Heart left ventricle (tissue), 16 donors: ENCODE results near the gene POLR2M. TPM values are rescaled to one million over a fixed set of nuclear protein-coding genes. Genes with fewer than 3 reads are reported as not detected.

ENCODE experiments used
- ATAC-seq, 4 donors: fragments of 200-7000 bp; cut with Tn5 transposase; one replicate each; pipeline ENCODE4 v1.9.1; 2020 to 2022; ENCODE audit warnings: moderate library complexity in 4 of 4, mild to moderate bottlenecking in 3 of 4, moderate number of reproducible peaks in 1 of 4
- DNase-seq, 5 donors: peaks; one replicate each; pipeline ENCODE4 v3.0.0-alpha.2; 2020
- H3K27ac ChIP-seq, 12 donors: fragments of 200-600 bp; sonication (generic) in 4 of 12; one replicate each; pipeline versions ENCODE4 v1.5.0 to v1.8.0; 2016 to 2022; ENCODE audit warnings: mild to moderate bottlenecking in 2 of 12
- H3K27me3 ChIP-seq, 9 donors: fragments of 200-600 bp; sonication (generic) in 2 of 9; one replicate each; pipeline versions ENCODE4 v1.5.1 to v1.8.0; 2016 to 2022; ENCODE audit warnings: mild to moderate bottlenecking in 3 of 9
- H3K36me3 ChIP-seq, 9 donors: fragments of 200-600 bp; sonication (generic) in 2 of 9; one replicate each; pipeline versions ENCODE4 v1.5.0 to v1.8.0; 2018 to 2022; ENCODE audit warnings: mild to moderate bottlenecking in 2 of 9
- H3K4me1 ChIP-seq, 12 donors: fragments of 200-600 bp; sonication (generic) in 4 of 12; one replicate each; pipeline versions ENCODE4 v1.5.0 to v1.8.0; 2016 to 2022; ENCODE audit warnings: mild to moderate bottlenecking in 3 of 12
- H3K4me3 ChIP-seq, 12 donors: fragments of 200-600 bp; sonication (generic) in 4 of 12; one replicate each; pipeline versions ENCODE4 v1.5.0 to v1.8.0; 2017 to 2022; ENCODE audit warnings: mild to moderate bottlenecking in 9 of 12, moderate library complexity in 4 of 12
- H3K9me3 ChIP-seq, 12 donors: fragments of 200-600 bp; sonication (generic) in 4 of 12; one replicate each; pipeline versions ENCODE4 v1.5.0 to v1.8.0; 2016 to 2022; ENCODE audit warnings: mild to moderate bottlenecking in 1 of 12
- CTCF ChIP-seq, 12 donors: fragments of 200-600 bp; sonication (generic) in 4 of 12; IDR thresholded peaks; one replicate each; pipeline versions ENCODE4 v1.5.0 to v1.8.0; 2018 to 2022; ENCODE audit warnings: antibody characterized with exemption in 12 of 12, mild to moderate bottlenecking in 5 of 12
- POLR2A ChIP-seq, 2 donors: fragments of 450-650 bp; IDR thresholded peaks; one replicate each; pipeline ENCODE4 v1.6.1; 2017; ENCODE audit warnings: antibody characterized with exemption in 2 of 2, mild to moderate bottlenecking in 2 of 2, moderate library complexity in 2 of 2
- WGBS, 4 donors: extraction: QIAGEN DNeasy Blood & Tissue Kit in 2 of 4; methylation state at CpG; one replicate each; pipeline versions ENCODE4 v1.1.5 to v1.1.7; 2013 to 2018; 5-methylcytosine and 5-hydroxymethylcytosine counted together
- intact Hi-C, 10 donors: fragments of 100-400 bp; cut with DNase I; formaldehyde crosslinking; loops; one replicate each; pipeline versions ENCODE4 v1.11.1 to v1.14.2; 2022
- polyA plus RNA-seq, 2 donors: library from polyadenylated mRNA; stranded (reverse); fragments of 200-250 nt; gene quantifications; one replicate each; pipeline ENCODE4 v1.2.3, GENCODE V29; 2013
- total RNA-seq, 9 donors: library from RNA; depleted of rRNA in 2 of 9; stranded (reverse); fragments of >200 nt in 2 of 9; fragmentation: NEBNext Ultra II Directional in 3 of 9; extraction: Animal tissue kit (Norgen Biotek cat#: 25700) in 3 of 9; gene quantifications; one replicate each; pipeline versions ENCODE4 v1.1.0 to v1.2.4, GENCODE V29; 2016 to 2023
- donor health status: ischemic (EF 13 %, LVEDD 7.1; RV severe dilation, severe dysfunction).
- donor health status: healthy with polysubstance abuse.
- donor health status: DM: no; HTN: yes; CAD: no.
- donor health status: DM: no; HTN: no; CAD: no.
- donor health status: ischemic (EF 25% LVEDD 6.9; RV normal size, moderate dysfunction).
- donor health status: ischemic (EF 25% LVEDD 5.7; RV mildly dilated, moderate dysfunction).
- donor health status: healthy.
- donor health status: DM: yes; HTN: yes; CAD: no.
- donor health status: ischemic (EF 35%, LVEDD 5.7; RV mildly dilated, moderate dysfunction).
- donor health status: nonischemic (EF 11% LVEDD 7.7; RV severe dilation, severe dysfunction).
- donor health status: DM: yes; HTN: yes; CAD: no.
- donor health status: PGD.
- donor health status: ischemic (EF 29% LVEDD 5.4; RV normal size, mild dysfunction).
- donor health status: nonischemic (EF 23%, LVEDD 6.1; RV moderate dilation, normal function).

The POLR2M gene
- total and polyA plus RNA-seq, 11 donors, result 17.4 to 243 (median 52.8) TPM

GRCh38 chr15:57752436-57752835, 45.9 kb downstream of the POLR2M start:
- DNase-seq (peak in 4 of 5 donors; percentile 45 to 55 (median 54)), ATAC-seq (peak in 3 of 4 donors; percentile 80 to 90 (median 84))
- Histone ChIP-seq H3K4me3 (peak overlapping the region in 3 of 12 donors; percentile 16 to 36 (median 24)), H3K9me3 (no peaks in the 10 kb centered on the region), H3K4me1 (peaks cover 0 to 15% (median 0%) of the 10 kb centered on the region in 12 donors), H3K36me3 (no peaks in the 10 kb centered on the region), H3K27me3 (no peaks in the 10 kb centered on the region), H3K27ac (peak overlapping the region in 2 of 12 donors; percentile 2 to 26)
- intact Hi-C loops, result loop anchor here in 9 of 10 donors (2.0 to 10.0 kb wide), 7 partner anchors 104 to 432 kb away; partner anchors contain the start of gene ALDH1A2 (in 8 of the 9)
- 56 to 61% (median 59%) methylated on average over 8 to 9 of the region's 9 CpGs for WGBS, 4 donors
- TF ChIP-seq CTCF (IDR thresholded peaks at IDR 0.05) (peak in 10 of 12 donors; percentile 11 to 60 (median 32)), POLR2A (IDR thresholded peaks at IDR 0.05) (no peak)

GRCh38 chr15:57752840-57753239, 46.3 kb downstream of the POLR2M start:
- Histone ChIP-seq H3K4me3 (peak overlapping the region in 3 of 12 donors; percentile 16 to 36 (median 24)), H3K27ac (peak overlapping the region in 3 of 12 donors; percentile 2 to 26 (median 5)), H3K4me1 (peaks cover 0 to 15% (median 0%) of the 10 kb centered on the region in 12 donors), H3K9me3 (no peaks in the 10 kb centered on the region), H3K27me3 (no peaks in the 10 kb centered on the region), H3K36me3 (no peaks in the 10 kb centered on the region)
- TF ChIP-seq POLR2A (IDR thresholded peaks at IDR 0.05) (no peak), CTCF (IDR thresholded peaks at IDR 0.05) (no peak)
- no peak for DNase-seq
- 83 to 91% (median 87%) methylated on average over 9 of the region's 9 CpGs for WGBS, 4 donors
- ATAC-seq, result no peak
- intact Hi-C loops, result loop anchor here in 9 of 10 donors (2.0 to 10.0 kb wide), 7 partner anchors 104 to 432 kb away; partner anchors contain the start of gene ALDH1A2 (in 8 of the 9)

GRCh38 chr15:57756466-57756865, 50.0 kb downstream of the POLR2M start:
- H3K27me3 ChIP-seq, result no peaks in the 10 kb centered on the region
- DNase-seq, result no peak
- 97 to 98% (median 98%) methylated on average over 3 of the region's 3 CpGs for WGBS, 4 donors
- H3K9me3 ChIP-seq, result no peaks in the 10 kb centered on the region
- no peak for ATAC-seq
- peaks cover 0 to 15% (median 0%) of the 10 kb centered on the region in 12 donors for H3K4me1 ChIP-seq
- no peak for TF ChIP-seq CTCF (IDR thresholded peaks at IDR 0.05)
- TF ChIP-seq POLR2A (IDR thresholded peaks at IDR 0.05), result no peak
- no peak overlapping the region for H3K27ac ChIP-seq
- intact Hi-C loops, result loop anchor here in 1 of 10 donors (10.0 kb wide), 1 partner anchor 428 kb away; no protein-coding TSS in a partner anchor
- no peaks in the 10 kb centered on the region for H3K36me3 ChIP-seq
- no peak overlapping the region for H3K4me3 ChIP-seq

DNA sequence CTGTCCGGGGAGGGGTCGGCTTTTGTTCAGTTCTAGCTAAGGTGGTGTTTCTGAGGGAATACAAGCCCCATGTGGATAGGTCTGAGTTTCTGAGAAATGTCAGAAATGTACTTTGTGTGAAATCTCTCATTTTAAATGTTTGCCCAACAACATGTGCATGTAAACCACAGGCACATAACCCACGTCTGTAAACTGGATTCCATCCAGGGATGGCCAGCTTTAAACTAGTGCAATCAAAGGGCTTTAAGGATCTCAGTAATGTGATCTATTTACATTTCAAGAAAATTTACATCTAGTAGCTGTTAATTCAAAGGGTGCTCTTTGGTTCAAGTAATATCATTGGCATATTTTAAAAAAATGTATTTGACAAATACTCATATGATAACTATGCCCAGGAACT, 52.0 kb downstream of the POLR2M start:
- no peaks in the 10 kb centered on the region for H3K9me3 ChIP-seq
- intact Hi-C loops, result loop anchor here in 1 of 10 donors (10.0 kb wide), 1 partner anchor 426 kb away; no protein-coding TSS in a partner anchor
- TF ChIP-seq POLR2A (IDR thresholded peaks at IDR 0.05), result no peak
- TF ChIP-seq CTCF (IDR thresholded peaks at IDR 0.05), result no peak
- no peaks in the 10 kb centered on the region for H3K4me1 ChIP-seq
- no peak overlapping the region for H3K27ac ChIP-seq
- ATAC-seq, result no peak
- H3K27me3 ChIP-seq, result no peaks in the 10 kb centered on the region
- DNase-seq, result no peak
- no peak overlapping the region for H3K4me3 ChIP-seq
- WGBS, 4 donors, result 76 to 85% (median 83%) methylated on average over 3 of the region's 3 CpGs
- H3K36me3 ChIP-seq, result no peaks in the 10 kb centered on the region
